OCI-LY7 (cell line): ENCODE results near the gene STMND1. TPM values are rescaled to one million over a fixed set of nuclear protein-coding genes. Genes with fewer than 3 reads are reported as not detected.

Experiments used
- BruUV-seq: library from RNA; stranded (reverse); fragments of 400-500 nt; replicated peaks from 2 replicates; lab custom pipeline; 2021; lab: Mats Ljungman, UMichigan
- CTCF ChIA-PET: fragments of 300-600 bp; sonication (Branson Sonifier 250); formaldehyde crosslinking; loops from one replicate; lab custom pipeline; 2022; ENCODE audit warnings: antibody characterized with exemption; ENCODE audit not compliant: unreplicated experiment; lab: Charles Lee
- POLR2A ChIA-PET: fragments of 300-600 bp; sonication (Branson Sonifier 250); formaldehyde crosslinking; loops from one replicate; lab custom pipeline; 2022; ENCODE audit warnings: antibody characterized with exemption; lab: Charles Lee
- DNase-seq: peaks from one replicate; pipeline ENCODE4 v3.0.0-alpha.2; 2015; ENCODE audit warnings: low spot score
- H2AFZ ChIP-seq: fragments of 200-600 bp; sonication (generic), shearing (Covaris generic); 2 replicates; pipeline ENCODE4 v1.6.1; 2014; ENCODE audit warnings: mild to moderate bottlenecking, antibody characterized with exemption, low read length, moderate library complexity
- H3K27ac ChIP-seq: fragments of 200-600 bp; sonication (generic); 2 replicates; pipeline ENCODE4 v1.5.1; 2014; ENCODE audit warnings: mixed run types, low read depth, mild to moderate bottlenecking, moderate library complexity, low read length, inconsistent platforms; ENCODE audit not compliant: poor library complexity, severe bottlenecking
- H3K36me3 ChIP-seq: fragments of 200-600 bp; sonication (generic); 2 replicates; pipeline ENCODE4 v1.6.1; 2014; ENCODE audit warnings: mild to moderate bottlenecking, antibody characterized with exemption, low read length, moderate library complexity, mixed read lengths; ENCODE audit not compliant: insufficient read depth
- H3K4me1 ChIP-seq: fragments of 200-600 bp; sonication (generic); 2 replicates; pipeline ENCODE4 v1.5.1; 2014; ENCODE audit warnings: mild to moderate bottlenecking, low read length; ENCODE audit not compliant: insufficient read depth, poor library complexity, severe bottlenecking
- H3K4me2 ChIP-seq: fragments of 200-600 bp; sonication (generic); 2 replicates; pipeline ENCODE4 v1.6.1; 2014; ENCODE audit warnings: mild to moderate bottlenecking, low read length
- H3K4me3 ChIP-seq: fragments of 200-600 bp; sonication (generic); 2 replicates; pipeline ENCODE4 v1.5.1; 2014; ENCODE audit warnings: mild to moderate bottlenecking, low read depth, low read length; ENCODE audit not compliant: poor library complexity, severe bottlenecking
- H3K79me2 ChIP-seq: fragments of 200-600 bp; sonication (generic); 2 replicates; pipeline ENCODE4 v1.6.1; 2016; ENCODE audit warnings: low read depth, mild to moderate bottlenecking, low read length, moderate library complexity, mixed read lengths; ENCODE audit not compliant: insufficient read depth
- H3K9me2 ChIP-seq: fragments of 200-600 bp; sonication (generic); 2 replicates; pipeline ENCODE4 v1.6.1; 2016; ENCODE audit warnings: mild to moderate bottlenecking, low read length, mixed read lengths; ENCODE audit not compliant: insufficient read depth
- H3K9me3 ChIP-seq: fragments of 200-600 bp; sonication (generic); 2 replicates; pipeline ENCODE4 v1.6.1; 2014; ENCODE audit warnings: mild to moderate bottlenecking, mixed run types, low read length, mixed read lengths
- H4K20me1 ChIP-seq: fragments of 200-600 bp; sonication (generic); 2 replicates; pipeline ENCODE4 v1.6.1; 2014; ENCODE audit warnings: mild to moderate bottlenecking, antibody characterized with exemption, low read length, moderate library complexity, mixed read lengths; ENCODE audit not compliant: insufficient read depth
- CTCF ChIP-seq: fragments of 200-600 bp; sonication (generic); conservative IDR thresholded peaks from 2 replicates; pipeline ENCODE4 v1.5.1; 2014; ENCODE audit warnings: mild to moderate bottlenecking, antibody characterized with exemption, low read length, moderate library complexity, mixed read lengths
- EZH2phosphoT487 ChIP-seq: fragments of 200-600 bp; sonication (generic); IDR thresholded peaks from 2 replicates; pipeline ENCODE4 v1.6.1; 2018; ENCODE audit warnings: low read depth, borderline replicate concordance, mild to moderate bottlenecking, mixed run types, antibody characterized with exemption, low read length, moderate library complexity, mixed read lengths
- intact Hi-C: fragments of 100-400 bp; cut with micrococcal nuclease; formaldehyde crosslinking; loops from one replicate; pipeline ENCODE4 v1.10.0; 2022; ENCODE audit not compliant: unreplicated experiment
- total RNA-seq, 2 experiments: library from RNA; depleted of rRNA in 1 of 2; stranded (reverse); fragments of >200 nt in 1 of 2; shearing (Covaris generic) in 1 of 2; gene quantifications; 2 replicates each; pipeline ENCODE4 v1.2.3, GENCODE V29; 2014 to 2022

The STMND1 gene
- total RNA-seq, 2 experiments from 2014 or later, result not detected

DNA sequence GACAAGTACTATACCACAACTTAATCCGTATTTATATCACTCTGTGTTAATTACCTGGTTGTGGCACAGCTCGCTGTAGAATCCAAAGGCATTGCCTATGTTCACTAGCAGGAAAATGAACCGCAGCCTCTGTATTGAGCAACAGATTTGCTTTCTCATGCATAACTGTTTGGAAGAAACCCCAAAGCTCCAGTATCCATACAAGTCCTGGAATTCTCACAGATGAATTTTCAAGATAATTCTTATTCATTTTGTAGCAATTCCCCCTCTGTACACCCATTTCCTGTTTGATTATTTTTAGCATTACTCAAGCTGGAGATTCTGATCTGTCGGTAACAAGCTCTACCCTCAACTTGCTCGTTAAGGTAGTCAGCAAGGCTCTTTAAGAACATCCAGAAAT lies 63.5 kb downstream of the STMND1 start:
- no peak for TF ChIP-seq CTCF
- TF ChIP-seq EZH2phosphoT487, result no peak

GRCh38 chr6:17167327-17167979 lies 65.6 kb downstream of the STMND1 start:
- no TSS peak for BruUV-seq

More for the DNA sequence above, 63.5 kb downstream of the STMND1 start:
- H4K20me1 ChIP-seq, result no peaks in the 10 kb centered on the region
- no peak overlapping the region for H3K4me2 ChIP-seq
- H3K4me1 ChIP-seq, result no peaks in the 10 kb centered on the region
- CTCF ChIA-PET, result no interaction called here
- no peak for DNase-seq
- H3K27ac ChIP-seq, result no peak overlapping the region
- H3K36me3 ChIP-seq, result no peaks in the 10 kb centered on the region
- no peak overlapping the region for H2AFZ ChIP-seq
- H3K9me2 ChIP-seq, result no peaks in the 10 kb centered on the region
- H3K79me2 ChIP-seq, result no peaks in the 10 kb centered on the region
- H3K9me3 ChIP-seq, result no peaks in the 10 kb centered on the region
- POLR2A ChIA-PET, result interaction anchor here (0.6 kb wide), 1 partner anchor 30 kb away, joined by 6 read pairs; no protein-coding TSS in a partner anchor
- H3K4me3 ChIP-seq, result no peak overlapping the region
- intact Hi-C loops, result no loop called here
- BruUV-seq, result no TSS peak

More at GRCh38 chr6:17167327-17167979, 65.6 kb downstream of the STMND1 start:
- Histone ChIP-seq H3K4me1 (no peaks in the 10 kb centered on the region), H3K27ac (no peak overlapping the region), H3K9me3 (no peaks in the 10 kb centered on the region), H3K4me3 (no peak overlapping the region), H4K20me1 (no peaks in the 10 kb centered on the region), H3K4me2 (no peak overlapping the region), H3K79me2 (no peaks in the 10 kb centered on the region), H3K9me2 (no peaks in the 10 kb centered on the region), H2AFZ (no peak overlapping the region), H3K36me3 (no peaks in the 10 kb centered on the region)
- POLR2A ChIA-PET, result no interaction called here
- intact Hi-C loops, result no loop called here
- DNase-seq, result no peak
- CTCF ChIA-PET, result no interaction called here
- TF ChIP-seq EZH2phosphoT487 (no peak), CTCF (no peak)
